Activated CD4-positive, CD25-positive, alpha-beta regulatory T cell (primary cell): ENCODE data around the gene RSL24D1.
A peak's percentile ranks its signal among the peaks of the same experiment; 100 is the strongest.
"Not testable (repeated sequence)": the region's sequence is repeated elsewhere in the genome, so short reads cannot be mapped to it uniquely, and the experiment has no call there.

Experiments
- DNase-seq, 4 experiments: peaks; one replicate each; lab custom pipeline; 2025; lab: John Stamatoyannopoulos, UW

Gene RSL24D1

DNA sequence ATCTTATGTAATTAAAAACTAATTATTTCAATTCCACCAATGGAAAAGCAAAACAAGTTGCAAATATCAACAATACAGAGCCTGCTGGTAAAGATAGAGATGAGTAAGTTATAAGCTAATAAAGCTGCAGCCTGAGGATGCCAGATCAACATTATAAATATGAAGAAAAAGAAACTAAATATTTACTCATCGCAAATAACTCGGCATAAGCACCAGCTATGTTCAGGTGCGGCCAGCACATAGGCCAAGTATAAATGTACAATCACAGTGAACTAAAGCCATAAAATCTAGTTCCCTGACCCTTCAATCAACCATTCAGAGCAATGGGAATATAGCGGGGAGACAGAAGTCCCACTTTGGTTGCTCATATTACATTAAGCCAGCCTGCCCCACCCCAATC, 7.7 kb upstream of the RSL24D1 start:
- DNase-seq, result no peak

- DNase-seq, result no peak
Observed at GRCh38 chr15:55202206-55202605, 5.5 kb upstream of the RSL24D1 start.

DNA sequence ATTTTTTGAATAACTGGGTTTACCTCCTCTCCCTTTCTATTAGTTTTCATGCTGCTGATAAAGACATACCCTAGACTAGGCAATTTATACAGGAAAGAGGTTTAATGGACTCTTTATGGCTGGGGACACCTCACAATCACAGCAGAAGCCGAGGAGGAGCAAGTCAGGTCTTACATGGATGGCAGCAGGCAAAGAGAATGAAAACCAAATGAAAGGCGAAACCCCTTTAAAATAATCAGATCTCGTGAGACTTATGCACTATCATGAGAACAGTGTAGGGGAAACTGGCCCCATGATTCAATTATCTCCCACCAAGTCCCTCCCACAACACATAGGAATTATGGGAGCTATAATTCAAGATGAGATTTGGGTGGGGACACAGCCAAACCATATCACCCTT, 2.0 kb upstream of the RSL24D1 start:
- DNase-seq, result no peak

DNA sequence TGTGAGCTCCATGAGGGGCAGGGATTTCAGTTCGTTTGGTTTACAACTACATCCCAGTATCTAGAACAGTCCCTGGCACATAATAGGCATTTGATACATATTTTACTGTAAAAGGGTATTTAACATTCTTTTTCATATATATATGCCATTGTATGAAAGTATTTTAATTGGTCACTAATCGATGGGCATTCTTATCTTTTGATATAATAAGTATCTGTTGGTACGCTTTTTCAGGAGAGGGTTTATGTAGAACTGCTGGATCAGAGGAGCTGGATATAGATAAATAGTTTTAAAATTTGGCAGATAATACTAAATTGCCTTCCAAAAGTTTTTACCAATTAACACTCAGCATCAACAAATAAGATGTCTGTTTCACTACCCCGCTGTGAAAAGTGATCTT, 978 bp upstream of the RSL24D1 start:
- no peak for DNase-seq

DNA sequence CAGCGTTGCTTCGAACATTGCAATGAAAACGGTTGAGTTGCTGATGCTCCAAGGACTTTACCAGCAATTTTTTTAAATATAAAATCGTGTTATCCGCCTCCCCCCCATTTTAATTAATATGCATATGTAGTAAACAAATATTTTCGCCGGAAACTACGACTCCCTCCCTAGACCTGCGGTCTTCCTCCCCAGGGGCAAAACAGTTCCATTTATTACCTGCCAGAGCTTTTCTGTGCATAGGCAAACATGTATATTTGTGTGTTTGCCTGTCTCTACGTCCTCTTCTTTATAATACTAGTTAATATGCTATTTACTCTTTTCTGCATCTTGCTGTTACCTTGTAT, 593 bp upstream of the RSL24D1 start:
- no peak for DNase-seq

DNA sequence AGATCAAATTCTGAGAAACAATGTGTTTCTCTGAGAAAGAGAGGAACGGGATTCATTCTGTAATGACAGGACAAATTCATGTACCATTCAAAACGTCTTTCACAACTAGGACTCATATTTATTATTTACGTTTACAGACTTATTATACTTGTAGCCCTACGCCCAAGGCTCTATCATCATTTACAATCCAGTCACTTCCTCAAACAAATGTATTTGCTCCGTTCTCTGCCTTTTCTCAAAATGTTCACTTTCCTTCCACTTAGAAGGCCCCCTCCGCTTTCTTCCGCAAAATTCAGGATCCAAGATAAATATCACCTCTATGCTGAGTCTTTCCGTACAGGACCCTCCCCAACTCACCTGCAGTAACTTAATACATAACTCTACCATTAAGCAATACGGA, 745 bp downstream of the RSL24D1 start:
- DNase-seq, result no peak

- no peak for DNase-seq
Observed at GRCh38 chr15:55194256-55194655, 2.5 kb downstream of the RSL24D1 start.

DNA sequence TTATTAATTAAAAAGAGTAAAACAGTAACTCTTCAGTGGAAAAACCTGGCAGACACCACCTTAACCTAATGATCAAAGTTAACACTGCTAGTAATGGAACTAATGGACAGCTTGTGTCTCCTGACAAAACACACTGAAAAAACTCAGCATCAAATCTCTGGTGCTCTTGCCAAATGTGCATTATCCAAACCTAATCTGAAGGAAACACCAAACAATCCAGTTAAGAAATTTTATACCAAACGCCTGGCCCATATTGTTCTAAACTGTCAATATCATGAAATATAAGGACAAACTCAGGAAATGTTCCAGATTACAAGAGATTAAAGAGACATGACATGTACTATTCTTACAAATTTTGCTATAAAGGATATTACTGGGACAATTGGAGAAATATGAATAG, 10.4 kb downstream of the RSL24D1 start:
- DNase-seq, result no peak

GRCh38 chr15:55183679-55184078, 13.1 kb downstream of the RSL24D1 start:
- no peak for DNase-seq

DNA sequence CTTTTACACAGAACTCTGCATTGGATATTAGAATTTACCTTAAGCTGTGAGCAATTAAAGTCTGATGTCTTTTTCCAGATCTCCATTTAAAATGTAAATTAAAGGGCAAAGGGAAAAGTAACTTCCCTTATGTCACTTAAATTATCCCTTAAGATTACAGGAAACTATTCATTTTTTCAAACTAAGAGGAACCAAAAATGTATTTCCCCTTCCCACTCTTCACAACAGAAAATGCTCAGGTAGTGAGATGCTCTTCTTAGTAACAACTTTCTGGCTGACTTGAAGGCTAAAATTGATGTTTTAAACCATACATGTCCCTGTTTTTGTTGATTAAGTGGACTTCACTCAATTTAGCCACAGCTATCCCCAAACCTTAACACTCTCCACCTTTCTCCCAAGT, 17.6 kb downstream of the RSL24D1 start:
- DNase-seq, result no peak

- DNase-seq, result no peak
Observed at GRCh38 chr15:55170361-55170760, 26.4 kb downstream of the RSL24D1 start.

- DNase-seq, result peak; percentile 1 to 24 (median 12)
Observed at GRCh38 chr15:55168350-55168974, 28.3 kb downstream of the RSL24D1 start.

DNA sequence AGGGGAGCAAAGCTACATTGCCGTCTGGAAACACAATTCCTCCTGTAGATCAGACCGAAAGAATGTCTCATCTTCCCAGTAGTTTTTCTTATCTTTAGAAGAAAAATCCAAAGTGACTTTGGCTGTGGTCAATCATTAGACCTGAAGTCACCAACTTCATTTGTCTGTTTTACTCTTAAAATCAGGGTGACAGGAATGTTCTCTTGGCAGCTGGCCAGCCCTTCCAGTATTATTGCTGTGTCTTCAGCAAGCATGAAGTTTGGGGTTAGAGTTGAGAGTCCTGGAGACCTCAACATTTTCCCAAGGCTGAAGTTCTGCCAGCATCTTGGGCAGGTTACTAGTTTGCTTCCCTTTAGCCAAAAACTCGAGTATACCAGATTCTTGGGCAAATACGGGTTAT, 32.5 kb downstream of the RSL24D1 start:
- no peak for DNase-seq

DNA sequence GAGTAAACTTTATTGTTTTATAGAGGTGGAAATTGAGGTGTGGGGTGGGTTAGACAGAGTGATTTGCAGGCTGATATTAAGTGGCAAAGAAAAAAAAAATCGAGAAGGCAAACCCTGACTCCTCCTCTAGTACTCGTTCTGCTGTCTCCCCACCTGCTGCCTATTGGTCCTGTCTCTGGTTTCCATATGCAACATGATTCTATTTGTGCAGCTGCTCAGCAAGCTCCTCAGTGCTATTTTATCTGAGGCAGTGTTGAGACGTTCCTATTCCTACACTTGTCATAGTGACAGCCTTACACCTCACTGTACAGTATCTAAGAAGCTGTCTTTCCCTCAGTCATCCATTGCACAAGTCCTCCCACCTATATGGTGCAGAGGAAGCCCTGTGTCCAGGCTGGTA, 45.1 kb downstream of the RSL24D1 start:
- DNase-seq, result no peak

GRCh38 chr15:55143132-55143531, 53.6 kb downstream of the RSL24D1 start:
- not testable (repeated sequence) for DNase-seq

GRCh38 chr15:55133972-55134371, 62.8 kb downstream of the RSL24D1 start:
- DNase-seq, result no peak

GRCh38 chr15:55132672-55133071, 64.1 kb downstream of the RSL24D1 start:
- no peak for DNase-seq
